Panc1 (cell line): Measurements from ENCODE around the gene HOXA13. TPM values are rescaled to one million over a fixed set of nuclear protein-coding genes. Genes with fewer than 3 reads are reported as not detected.

Source experiments
- ATAC-seq: fragments of 200-7000 bp; cut with Tn5 transposase; 2 replicates; pipeline ENCODE4 v1.9.1; 2020; ENCODE audit warnings: mild to moderate bottlenecking, moderate library complexity
- BruUV-seq: library from RNA; stranded (reverse); fragments of 400-500 nt; replicated peaks from 2 replicates; lab custom pipeline; 2021; lab: Mats Ljungman, UMichigan
- CTCF ChIA-PET: fragments of 300-600 bp; sonication (Branson Sonifier 250); formaldehyde crosslinking; loops from one replicate; lab custom pipeline; 2022; ENCODE audit warnings: antibody characterized with exemption; lab: Charles Lee
- POLR2A ChIA-PET: fragments of 300-600 bp; sonication (Branson Sonifier 250); formaldehyde crosslinking; loops from one replicate; lab custom pipeline; 2022; ENCODE audit warnings: antibody characterized with exemption; lab: Charles Lee
- DNase-seq: peaks from one replicate; pipeline ENCODE4 v3.0.0-alpha.2; 2010; ENCODE audit warnings: low read depth, low spot score
- H3K27ac ChIP-seq: 2 replicates; pipeline ENCODE4 v1.5.1; 2011; ENCODE audit warnings: mild to moderate bottlenecking, low read length, inconsistent platforms
- H3K27me3 ChIP-seq: fragments of 200-500 bp; sonication (Bioruptor generic); 2 replicates; pipeline ENCODE4 v1.6.0; 2014; ENCODE audit warnings: low read length, inconsistent platforms; ENCODE audit not compliant: control insufficient read depth, insufficient read depth
- H3K36me3 ChIP-seq: fragments of 200-500 bp; sonication (Bioruptor generic); 2 replicates; pipeline ENCODE4 v1.5.1; 2014; ENCODE audit warnings: inconsistent platforms, mild to moderate bottlenecking, low read length, moderate library complexity; ENCODE audit not compliant: control insufficient read depth, insufficient read depth
- H3K4me1 ChIP-seq: 2 replicates; pipeline ENCODE4 v1.5.1; 2011; ENCODE audit warnings: inconsistent platforms, mild to moderate bottlenecking, low read length, moderate library complexity; ENCODE audit not compliant: control insufficient read depth, insufficient read depth
- H3K4me3 ChIP-seq, 2 experiments: 2 replicates each; pipeline ENCODE4 v1.5.1; 2011 to 2012; ENCODE audit warnings: low read depth in 2 of 2, low read length in 2 of 2, mild to moderate bottlenecking in 2 of 2, inconsistent platforms in 1 of 2, moderate library complexity in 1 of 2
- H3K9me3 ChIP-seq: fragments of 200-500 bp; sonication (Bioruptor generic); 2 replicates; pipeline ENCODE4 v1.5.1; 2014; ENCODE audit warnings: low read depth, mild to moderate bottlenecking, inconsistent platforms, low read length, moderate library complexity; ENCODE audit not compliant: control insufficient read depth, insufficient read depth
- POLR2AphosphoS5 ChIP-seq: IDR thresholded peaks from 2 replicates; pipeline ENCODE4 v1.6.1; 2012; ENCODE audit warnings: mild to moderate bottlenecking, low read depth, low read length, moderate library complexity
- SIN3A ChIP-seq: IDR thresholded peaks from 2 replicates; pipeline ENCODE4 v1.6.1; 2012; ENCODE audit warnings: low read depth, mild to moderate bottlenecking, low read length, moderate library complexity, borderline replicate concordance; ENCODE audit not compliant: insufficient read depth
- TCF7L2 ChIP-seq: IDR thresholded peaks from 2 replicates; pipeline ENCODE4 v1.6.1; 2011; ENCODE audit warnings: mild to moderate bottlenecking, low read depth, low read length, inconsistent platforms
- in situ Hi-C: cut with HindIII; loops from 2 replicates; pipeline ENCODE4 v1.10.0; 2016; ENCODE audit warnings: low sequenced_read_pairs, low pct_unique_long_range_greater_than_20kb
- intact Hi-C: fragments of 100-400 bp; cut with micrococcal nuclease; formaldehyde crosslinking; loops from one replicate; pipeline ENCODE4 v1.10.0; 2022; ENCODE audit not compliant: unreplicated experiment
- total RNA-seq: library from RNA; stranded (reverse); gene quantifications from one replicate; pipeline ENCODE4 v1.2.1, GENCODE V29; 2021; ENCODE audit not compliant: unreplicated experiment
- TF ChIP-seq, protein P1 (sequence below), 2 experiments: IDR thresholded peaks; 2 replicates each; pipeline ENCODE4 v1.6.1; 2011 to 2012; ENCODE audit warnings: low read depth in 2 of 2, control low read depth in 1 of 2, low read length in 1 of 2, mild to moderate bottlenecking in 1 of 2, moderate library complexity in 1 of 2; ENCODE audit not compliant: insufficient read depth in 1 of 2
- TF ChIP-seq, protein P2 (sequence below): fragments of 450-650 bp; IDR thresholded peaks from 2 replicates; pipeline ENCODE4 v1.5.1; 2017; ENCODE audit warnings: mild to moderate bottlenecking

The HOXA13 gene
- total RNA-seq, 1 experiment from 2014 or later, result 1.2 TPM

DNA sequence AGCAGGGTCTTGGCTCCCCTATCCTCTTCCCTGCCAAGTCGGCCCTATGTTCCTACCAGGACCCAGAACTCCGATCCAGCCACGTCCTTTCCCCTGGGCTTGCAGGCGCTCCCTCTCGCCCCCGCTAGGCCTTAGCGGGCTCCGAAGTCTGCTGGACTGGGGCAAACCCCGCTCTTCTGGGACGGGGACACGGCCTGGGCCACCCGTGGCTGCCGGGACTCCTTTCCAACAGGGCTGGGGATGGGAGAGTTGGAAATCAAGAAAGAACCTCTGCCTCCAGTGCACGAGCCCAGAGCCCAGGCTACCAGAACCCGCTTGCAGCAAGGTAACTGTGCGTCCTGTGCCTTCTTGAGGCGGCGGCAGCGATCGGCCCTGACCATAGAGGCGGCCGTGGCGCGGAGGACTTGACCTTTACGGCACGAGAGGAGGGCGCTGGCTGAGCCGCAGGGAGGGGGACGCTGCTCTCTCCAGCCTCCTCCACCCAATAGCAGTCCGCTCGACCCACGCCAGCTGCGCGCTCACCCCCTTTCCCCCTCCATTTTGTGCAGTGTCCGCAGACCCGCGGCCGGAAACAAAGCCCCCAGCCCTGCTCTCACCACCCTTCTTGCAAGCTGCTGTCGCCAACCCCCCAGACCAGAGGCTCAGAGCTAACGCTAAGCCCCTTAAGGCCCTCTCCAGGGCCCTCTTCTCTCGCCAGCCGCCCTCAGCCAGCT is 7.9 kb downstream of the HOXA13 start:
- H3K4me3 ChIP-seq, result no peak overlapping the region
- no peak for ATAC-seq
- no peaks in the 10 kb centered on the region for H3K9me3 ChIP-seq
- peaks cover 4% of the 10 kb centered on the region; the same call in 1 of the 2 replicates for H3K4me1 ChIP-seq
- TF ChIP-seq SIN3A (no peak), POLR2AphosphoS5 (no peak)
- TF ChIP-seq, protein P1, sequence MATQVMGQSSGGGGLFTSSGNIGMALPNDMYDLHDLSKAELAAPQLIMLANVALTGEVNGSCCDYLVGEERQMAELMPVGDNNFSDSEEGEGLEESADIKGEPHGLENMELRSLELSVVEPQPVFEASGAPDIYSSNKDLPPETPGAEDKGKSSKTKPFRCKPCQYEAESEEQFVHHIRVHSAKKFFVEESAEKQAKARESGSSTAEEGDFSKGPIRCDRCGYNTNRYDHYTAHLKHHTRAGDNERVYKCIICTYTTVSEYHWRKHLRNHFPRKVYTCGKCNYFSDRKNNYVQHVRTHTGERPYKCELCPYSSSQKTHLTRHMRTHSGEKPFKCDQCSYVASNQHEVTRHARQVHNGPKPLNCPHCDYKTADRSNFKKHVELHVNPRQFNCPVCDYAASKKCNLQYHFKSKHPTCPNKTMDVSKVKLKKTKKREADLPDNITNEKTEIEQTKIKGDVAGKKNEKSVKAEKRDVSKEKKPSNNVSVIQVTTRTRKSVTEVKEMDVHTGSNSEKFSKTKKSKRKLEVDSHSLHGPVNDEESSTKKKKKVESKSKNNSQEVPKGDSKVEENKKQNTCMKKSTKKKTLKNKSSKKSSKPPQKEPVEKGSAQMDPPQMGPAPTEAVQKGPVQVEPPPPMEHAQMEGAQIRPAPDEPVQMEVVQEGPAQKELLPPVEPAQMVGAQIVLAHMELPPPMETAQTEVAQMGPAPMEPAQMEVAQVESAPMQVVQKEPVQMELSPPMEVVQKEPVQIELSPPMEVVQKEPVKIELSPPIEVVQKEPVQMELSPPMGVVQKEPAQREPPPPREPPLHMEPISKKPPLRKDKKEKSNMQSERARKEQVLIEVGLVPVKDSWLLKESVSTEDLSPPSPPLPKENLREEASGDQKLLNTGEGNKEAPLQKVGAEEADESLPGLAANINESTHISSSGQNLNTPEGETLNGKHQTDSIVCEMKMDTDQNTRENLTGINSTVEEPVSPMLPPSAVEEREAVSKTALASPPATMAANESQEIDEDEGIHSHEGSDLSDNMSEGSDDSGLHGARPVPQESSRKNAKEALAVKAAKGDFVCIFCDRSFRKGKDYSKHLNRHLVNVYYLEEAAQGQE (IDR thresholded peaks at IDR 0.05; ENCODE audit: insufficient read depth in 1 of 2, low read depth in 2 of 2, low read length in 1 of 2), result no peak
- H3K36me3 ChIP-seq, result no peaks in the 10 kb centered on the region
- no peaks in the 10 kb centered on the region for H3K27me3 ChIP-seq
- BruUV-seq, result no TSS peak
- DNase-seq, result no peak
- no peak overlapping the region for H3K27ac ChIP-seq
- intact Hi-C loops (no loop called here), in situ Hi-C loops (no loop called here)
- POLR2A ChIA-PET, result interaction anchor here (0.7 kb wide), 1 partner anchor 186 kb away, joined by 6 read pairs; no protein-coding TSS in a partner anchor
- CTCF ChIA-PET, result no interaction called here

DNA sequence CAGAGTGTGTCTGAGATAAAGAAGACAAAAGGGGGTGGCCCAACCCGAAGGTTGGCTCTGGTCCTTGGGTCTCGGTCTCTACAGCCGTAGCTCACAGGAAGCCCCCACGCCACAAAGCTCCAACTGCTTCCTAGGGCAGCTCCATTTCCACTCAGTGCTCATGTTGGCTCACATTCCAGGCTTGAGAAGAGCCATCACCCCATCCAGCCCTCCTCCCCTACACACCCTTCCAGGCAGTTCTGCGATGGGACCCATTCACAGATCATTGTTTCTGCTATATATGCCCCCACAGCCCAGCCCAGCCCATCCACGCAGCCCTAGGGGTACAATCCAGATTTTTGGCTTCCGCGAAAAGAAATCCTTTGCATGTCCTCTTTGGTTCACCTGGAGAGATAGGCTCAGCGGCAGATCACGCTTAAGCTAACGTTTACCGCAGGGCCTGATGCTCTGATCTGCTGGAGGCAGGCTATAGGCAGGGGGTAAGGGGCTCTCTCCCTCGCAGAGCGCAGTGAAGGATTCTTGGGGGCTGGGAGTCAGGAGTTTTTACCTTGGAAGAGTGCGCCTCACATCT is 8.6 kb downstream of the HOXA13 start:
- BruUV-seq, result no TSS peak
- CTCF ChIA-PET, result interaction anchor here (0.6 kb wide), 1 partner anchor 12 kb away, joined by 3 read pairs; no protein-coding TSS in a partner anchor
- Histone ChIP-seq H3K36me3 (no peaks in the 10 kb centered on the region), H3K9me3 (no peaks in the 10 kb centered on the region), H3K4me1 (peaks cover 4% of the 10 kb centered on the region), H3K4me3 (no peak overlapping the region), H3K27ac (no peak overlapping the region), H3K27me3 (no peaks in the 10 kb centered on the region)
- in situ Hi-C loops, result no loop called here
- DNase-seq (no peak), ATAC-seq (no peak)
- POLR2A ChIA-PET, result no interaction called here
- TF ChIP-seq SIN3A (no peak), TCF7L2 (no peak), POLR2AphosphoS5 (no peak)
- TF ChIP-seq, protein P1 (IDR thresholded peaks at IDR 0.05; ENCODE audit: insufficient read depth in 1 of 2, low read depth in 2 of 2, low read length in 1 of 2), result no peak
- TF ChIP-seq, protein P2, sequence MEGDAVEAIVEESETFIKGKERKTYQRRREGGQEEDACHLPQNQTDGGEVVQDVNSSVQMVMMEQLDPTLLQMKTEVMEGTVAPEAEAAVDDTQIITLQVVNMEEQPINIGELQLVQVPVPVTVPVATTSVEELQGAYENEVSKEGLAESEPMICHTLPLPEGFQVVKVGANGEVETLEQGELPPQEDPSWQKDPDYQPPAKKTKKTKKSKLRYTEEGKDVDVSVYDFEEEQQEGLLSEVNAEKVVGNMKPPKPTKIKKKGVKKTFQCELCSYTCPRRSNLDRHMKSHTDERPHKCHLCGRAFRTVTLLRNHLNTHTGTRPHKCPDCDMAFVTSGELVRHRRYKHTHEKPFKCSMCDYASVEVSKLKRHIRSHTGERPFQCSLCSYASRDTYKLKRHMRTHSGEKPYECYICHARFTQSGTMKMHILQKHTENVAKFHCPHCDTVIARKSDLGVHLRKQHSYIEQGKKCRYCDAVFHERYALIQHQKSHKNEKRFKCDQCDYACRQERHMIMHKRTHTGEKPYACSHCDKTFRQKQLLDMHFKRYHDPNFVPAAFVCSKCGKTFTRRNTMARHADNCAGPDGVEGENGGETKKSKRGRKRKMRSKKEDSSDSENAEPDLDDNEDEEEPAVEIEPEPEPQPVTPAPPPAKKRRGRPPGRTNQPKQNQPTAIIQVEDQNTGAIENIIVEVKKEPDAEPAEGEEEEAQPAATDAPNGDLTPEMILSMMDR, result no peak
- intact Hi-C loops, result no loop called here
